Ectodermal cell (in vitro differentiated cells): ENCODE data around the gene AFF2.

Experiments
- H3K27ac ChIP-seq: 2 replicates; pipeline ENCODE4 v1.7.0; 2013; ENCODE audit warnings: mild to moderate bottlenecking, low read depth, low read length; ENCODE audit not compliant: insufficient read depth, poor library complexity, severe bottlenecking
- H3K27me3 ChIP-seq: 2 replicates; pipeline ENCODE4 v1.7.0; 2013; ENCODE audit warnings: mild to moderate bottlenecking, low read length; ENCODE audit not compliant: insufficient read depth, control insufficient read depth, poor library complexity, severe bottlenecking
- H3K36me3 ChIP-seq: one replicate; pipeline ENCODE4 v1.7.0; 2013; ENCODE audit warnings: low read length; ENCODE audit not compliant: control insufficient read depth, insufficient read depth
- H3K4me1 ChIP-seq: one replicate; pipeline ENCODE4 v1.7.0; 2013; ENCODE audit warnings: low read length; ENCODE audit not compliant: control insufficient read depth, insufficient read depth
- H3K4me3 ChIP-seq: 2 replicates; pipeline ENCODE4 v1.7.0; 2013; ENCODE audit warnings: low read depth, low read length, control low read depth; ENCODE audit not compliant: insufficient read depth
- H3K9me3 ChIP-seq: 2 replicates; pipeline ENCODE4 v1.7.0; 2013; ENCODE audit warnings: mild to moderate bottlenecking, low read length, moderate library complexity; ENCODE audit not compliant: control insufficient read depth
- WGBS, 2 experiments: methylation state at CpG; one replicate each; pipeline ENCODE4 v1.1.7; 2013; ENCODE audit warnings: missing lambda C conversion rate in 2 of 2; 5-methylcytosine and 5-hydroxymethylcytosine counted together

The AFF2 gene

DNA sequence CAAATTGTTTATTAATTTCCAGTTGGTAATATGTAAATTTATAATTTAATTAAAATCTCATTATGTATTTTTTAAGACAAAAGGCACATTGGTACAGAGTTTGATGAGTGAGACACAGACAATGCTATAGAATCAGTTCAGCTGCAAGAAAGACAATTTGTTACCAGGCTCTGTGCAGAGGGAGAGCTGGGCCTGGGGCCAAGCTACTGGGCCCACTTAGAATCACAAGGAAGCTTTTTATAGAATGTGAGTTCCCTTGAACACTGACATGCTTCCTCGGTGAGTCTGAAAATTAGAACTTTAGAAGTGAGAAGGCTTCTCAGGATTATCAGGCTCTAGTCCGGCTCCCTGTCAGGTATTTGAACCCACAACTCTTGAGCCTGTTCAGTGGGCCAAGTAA is 129.0 kb downstream of the AFF2 start:
- H3K27me3 ChIP-seq = no peaks in the 10 kb centered on the region
- no peaks in the 10 kb centered on the region for H3K36me3 ChIP-seq
- 95 to 100% methylated on average over 2 of the region's 2 CpGs for WGBS, 2 experiments
- no peak overlapping the region for H3K27ac ChIP-seq
- H3K4me1 ChIP-seq = no peaks in the 10 kb centered on the region
- no peak overlapping the region for H3K4me3 ChIP-seq
- H3K9me3 ChIP-seq = no peaks in the 10 kb centered on the region

DNA sequence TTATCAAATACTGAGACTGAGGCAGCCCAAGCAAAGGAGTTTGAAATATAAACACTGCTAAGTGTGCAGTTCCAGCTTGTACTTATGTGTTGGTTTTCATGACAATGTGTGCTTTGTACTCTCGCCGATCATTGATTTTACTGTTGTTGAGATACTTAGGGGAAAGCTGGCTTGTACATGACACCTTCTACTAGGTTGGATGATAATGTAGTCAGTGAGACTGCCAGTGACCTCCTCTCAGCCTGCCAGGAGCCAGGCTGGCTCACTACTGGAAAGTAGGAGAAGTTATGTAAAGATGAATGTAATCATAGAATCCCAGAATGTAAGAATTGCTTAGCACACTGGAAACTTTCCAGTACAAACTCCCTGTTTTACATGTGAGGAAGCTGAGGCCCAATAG is 132.0 kb downstream of the AFF2 start:
- Histone ChIP-seq H3K27ac (no peak overlapping the region), H3K36me3 (no peaks in the 10 kb centered on the region), H3K4me1 (no peaks in the 10 kb centered on the region), H3K27me3 (no peaks in the 10 kb centered on the region), H3K4me3 (no peak overlapping the region), H3K9me3 (no peaks in the 10 kb centered on the region)
- WGBS, 2 experiments = 90 to 91% methylated on average over 2 of the region's 2 CpGs

DNA sequence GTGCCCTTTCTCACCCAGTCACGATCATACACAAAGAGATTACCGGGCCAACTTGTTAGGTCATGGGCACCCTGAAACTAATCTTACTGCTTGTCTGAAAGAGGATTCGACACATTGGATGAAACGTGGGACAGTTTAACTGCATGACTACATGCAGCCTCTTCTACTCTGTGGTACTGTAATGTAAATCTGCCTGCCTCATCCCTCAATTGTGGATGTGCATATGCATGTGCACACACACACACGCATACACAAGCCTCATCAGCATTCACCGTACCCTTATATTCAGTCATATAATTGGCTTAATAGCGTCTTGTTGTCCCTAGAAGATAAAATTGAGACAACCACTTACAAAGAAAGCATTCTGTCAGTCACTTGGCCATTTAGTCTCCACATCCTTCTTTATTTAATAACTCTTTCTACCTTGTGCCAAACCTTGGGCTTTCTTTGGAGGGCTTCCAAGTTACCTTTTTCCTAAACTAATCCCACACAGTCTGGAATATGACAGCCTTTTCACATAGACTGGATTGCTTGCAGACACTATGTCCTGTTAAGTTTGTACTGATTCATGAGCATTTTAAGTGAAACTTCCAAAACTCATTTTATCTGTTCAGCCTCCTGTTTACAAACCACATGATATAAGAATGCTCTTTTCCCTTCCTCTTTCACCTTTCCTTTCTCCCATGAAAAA is 132.9 kb downstream of the AFF2 start:
- Histone ChIP-seq H3K27me3 (no peaks in the 10 kb centered on the region), H3K36me3 (no peaks in the 10 kb centered on the region), H3K27ac (no peak overlapping the region), H3K4me1 (no peaks in the 10 kb centered on the region), H3K4me3 (no peak overlapping the region), H3K9me3 (no peaks in the 10 kb centered on the region)
- WGBS, 2 experiments = 92 to 94% methylated on average over 7 of the region's 7 CpGs

DNA sequence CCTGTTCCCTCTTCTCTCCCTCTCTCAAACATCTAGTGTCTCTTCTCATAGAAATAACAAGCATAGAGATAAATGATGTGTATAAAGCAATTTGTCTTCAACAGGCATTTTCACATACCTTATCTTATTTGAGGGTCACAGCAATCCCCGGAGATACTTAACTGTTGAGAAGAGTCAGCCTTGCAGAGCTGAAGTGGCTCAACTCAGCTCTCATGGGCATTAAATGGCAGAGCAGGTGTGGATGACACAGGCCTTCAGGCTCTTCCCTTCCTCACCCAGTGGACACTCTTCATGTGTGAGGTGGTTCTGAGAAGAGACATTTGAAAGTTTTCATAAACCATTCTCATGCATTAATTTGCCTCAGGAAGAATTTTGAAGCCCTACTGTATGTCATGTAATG is 134.2 kb downstream of the AFF2 start:
- Histone ChIP-seq H3K27ac (no peak overlapping the region), H3K36me3 (no peaks in the 10 kb centered on the region), H3K27me3 (no peaks in the 10 kb centered on the region), H3K4me3 (no peak overlapping the region), H3K4me1 (no peaks in the 10 kb centered on the region), H3K9me3 (no peaks in the 10 kb centered on the region)
- 100% methylated on average over 1 of the region's 1 CpG for WGBS, 2 experiments

DNA sequence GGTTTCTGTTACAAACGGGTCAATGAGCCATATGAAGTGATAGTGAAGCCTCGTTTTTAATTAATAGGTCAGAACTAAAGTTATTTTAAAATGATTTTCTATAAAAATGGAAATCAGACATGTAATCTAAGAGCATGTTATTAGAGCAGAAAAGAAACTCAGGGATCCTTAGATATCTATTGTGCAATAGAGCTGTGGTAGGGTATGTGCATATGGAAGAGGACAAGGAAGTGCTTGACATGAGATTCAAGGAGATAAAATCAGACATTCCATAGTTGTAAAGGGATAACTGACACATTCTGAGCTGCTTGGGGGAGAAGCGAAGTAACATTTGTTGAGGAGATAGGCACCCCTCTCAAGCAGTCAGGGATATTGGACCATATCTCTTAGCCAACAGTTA is 143.0 kb downstream of the AFF2 start:
- no peak overlapping the region for H3K27ac ChIP-seq
- H3K4me3 ChIP-seq = no peak overlapping the region
- no peaks in the 10 kb centered on the region for H3K36me3 ChIP-seq
- no peaks in the 10 kb centered on the region for H3K4me1 ChIP-seq
- no peaks in the 10 kb centered on the region for H3K27me3 ChIP-seq
- whole genome bisulfite sequencing, 2 experiments = 93 to 95% methylated on average over 3 of the region's 3 CpGs
- H3K9me3 ChIP-seq = no peaks in the 10 kb centered on the region

DNA sequence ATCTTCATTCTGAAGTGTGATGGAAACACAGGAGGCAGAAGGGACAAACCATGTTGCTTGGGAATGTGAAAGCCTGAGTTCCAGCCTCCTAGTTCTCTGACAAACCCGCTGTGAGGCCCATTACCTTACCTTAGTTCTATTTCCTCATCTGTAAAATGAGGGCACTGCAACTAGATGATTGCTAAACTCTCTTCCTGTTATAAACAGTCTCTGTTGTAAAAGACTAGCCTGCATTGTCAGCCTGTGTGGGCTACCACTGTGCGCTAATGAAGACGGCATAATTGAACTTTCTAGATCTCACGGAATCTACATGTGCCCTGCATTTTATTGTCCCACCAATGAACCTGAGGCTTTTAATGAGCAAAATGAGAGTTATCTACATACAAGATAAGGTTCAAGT is 147.2 kb downstream of the AFF2 start:
- Histone ChIP-seq H3K27ac (no peak overlapping the region), H3K9me3 (no peaks in the 10 kb centered on the region), H3K36me3 (no peaks in the 10 kb centered on the region), H3K4me3 (no peak overlapping the region), H3K4me1 (no peaks in the 10 kb centered on the region), H3K27me3 (no peaks in the 10 kb centered on the region)
- 90 to 96% methylated on average over 4 of the region's 4 CpGs for whole genome bisulfite sequencing, 2 experiments

DNA sequence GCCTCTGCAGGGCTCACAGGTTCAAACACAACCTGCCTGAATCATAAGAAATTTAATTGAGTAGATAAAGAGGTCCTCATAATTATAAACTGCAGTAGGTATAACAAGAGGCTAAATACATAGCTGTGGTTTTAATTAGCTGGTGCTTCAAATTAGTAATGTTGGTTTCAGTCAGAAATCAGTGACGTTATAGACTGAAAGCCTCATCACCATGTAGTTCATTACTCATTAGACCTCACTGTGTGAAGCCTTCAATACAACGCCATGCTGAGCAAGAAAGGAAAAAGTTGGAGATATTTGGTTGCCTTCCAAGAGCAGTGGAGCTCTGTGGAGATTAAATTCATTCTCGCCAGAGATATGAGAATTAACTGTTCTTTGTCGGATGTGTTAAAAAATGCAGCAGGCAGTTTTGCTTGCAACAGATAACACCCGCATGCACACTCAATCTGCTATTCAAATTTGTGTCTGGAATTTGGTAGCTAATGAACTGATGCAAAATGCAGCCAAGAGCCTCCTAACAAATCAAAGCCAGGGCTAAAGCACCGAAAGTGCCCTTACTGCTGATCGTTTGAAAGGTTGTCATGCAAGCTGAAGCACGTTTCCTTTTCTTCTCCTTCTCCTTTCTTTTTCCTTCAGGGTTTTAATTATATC is 148.9 kb downstream of the AFF2 start:
- no peak overlapping the region for H3K27ac ChIP-seq

DNA sequence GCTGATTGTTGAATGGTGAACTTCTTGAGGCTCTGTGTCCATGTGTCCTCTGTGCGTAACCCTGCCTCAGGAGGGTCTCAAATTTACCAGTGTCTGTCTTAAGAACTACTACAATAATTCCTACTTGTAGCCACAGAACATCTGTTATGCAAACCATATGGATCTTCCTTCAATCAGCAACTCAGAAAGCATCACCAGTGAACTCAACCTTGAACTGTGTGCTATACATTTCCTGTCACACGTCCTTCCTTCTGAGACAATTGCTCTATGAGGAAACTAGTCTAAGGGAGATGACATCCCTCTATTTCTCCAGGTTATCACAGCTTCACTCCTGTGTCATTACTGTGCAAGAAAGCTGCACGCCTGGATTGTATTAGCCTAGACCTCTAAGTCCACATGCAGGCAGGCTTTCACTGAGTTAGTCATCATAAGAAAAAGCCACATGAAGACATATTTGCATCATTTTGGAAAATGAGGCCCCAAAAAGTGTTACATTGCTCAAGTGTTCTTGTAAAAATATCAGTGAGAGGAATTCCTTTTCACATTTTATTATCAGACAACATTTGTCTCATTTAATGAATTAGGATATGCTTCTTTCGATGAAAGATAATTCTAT is 157.8 kb downstream of the AFF2 start:
- Histone ChIP-seq H3K27ac (no peak overlapping the region), H3K36me3 (no peaks in the 10 kb centered on the region), H3K4me3 (no peak overlapping the region), H3K4me1 (no peaks in the 10 kb centered on the region), H3K27me3 (no peaks in the 10 kb centered on the region), H3K9me3 (no peaks in the 10 kb centered on the region)
- 95 to 96% methylated on average over 4 of the region's 4 CpGs for WGBS, 2 experiments

More for the DNA sequence above, 148.9 kb downstream of the AFF2 start:
- Histone ChIP-seq H3K4me1 (no peaks in the 10 kb centered on the region), H3K4me3 (no peak overlapping the region), H3K27me3 (no peaks in the 10 kb centered on the region), H3K9me3 (no peaks in the 10 kb centered on the region), H3K36me3 (no peaks in the 10 kb centered on the region)
- 82 to 84% methylated on average over 7 of the region's 8 CpGs for WGBS, 2 experiments

DNA sequence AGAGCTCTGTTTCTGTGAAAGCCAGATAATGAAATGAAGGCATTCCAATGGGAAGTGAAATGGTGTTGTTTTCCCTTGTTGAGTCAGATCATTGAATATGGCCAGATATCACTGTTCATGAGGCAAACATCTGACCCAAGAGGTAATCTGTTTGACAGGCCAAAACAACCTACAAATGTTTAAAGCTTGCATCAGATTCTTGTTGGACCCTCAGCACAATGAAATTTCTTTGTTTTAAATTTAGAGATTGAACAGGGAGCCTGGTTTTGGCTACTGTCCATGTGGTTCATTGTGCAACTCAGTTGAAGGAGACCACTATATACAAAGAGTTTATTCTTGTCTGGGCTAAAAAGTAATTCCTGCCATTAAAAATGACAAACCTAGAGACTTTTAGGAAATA is 159.1 kb downstream of the AFF2 start:
- Histone ChIP-seq H3K36me3 (no peaks in the 10 kb centered on the region), H3K4me1 (no peaks in the 10 kb centered on the region), H3K4me3 (no peak overlapping the region), H3K9me3 (no peaks in the 10 kb centered on the region), H3K27ac (no peak overlapping the region), H3K27me3 (no peaks in the 10 kb centered on the region)

DNA sequence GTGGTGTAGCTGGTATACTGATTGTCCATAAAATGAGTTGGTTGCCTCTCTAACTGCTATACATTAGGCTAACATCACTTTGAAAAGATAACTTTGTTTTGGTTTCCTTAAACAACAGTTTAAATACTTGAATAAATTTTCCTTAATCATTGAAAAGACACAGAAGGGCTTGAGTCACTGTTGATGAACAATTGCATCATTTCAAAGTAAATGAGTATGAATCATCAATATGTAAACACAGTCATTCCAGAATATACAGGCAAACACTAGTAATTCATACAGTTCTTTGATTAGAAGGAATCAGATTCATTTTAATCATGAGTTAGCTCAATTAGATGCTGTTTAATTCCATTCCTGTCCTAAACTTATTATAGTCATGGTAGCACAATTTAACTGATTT is 160.6 kb downstream of the AFF2 start:
- H3K4me3 ChIP-seq = no peak overlapping the region
- no peak overlapping the region for H3K27ac ChIP-seq
- H3K36me3 ChIP-seq = no peaks in the 10 kb centered on the region
- no peaks in the 10 kb centered on the region for H3K4me1 ChIP-seq
- H3K9me3 ChIP-seq = no peaks in the 10 kb centered on the region
- H3K27me3 ChIP-seq = no peaks in the 10 kb centered on the region
